LNCAP (cell line): ENCODE results near the gene CDK2AP2.

Experiments
- TF ChIP-seq, protein P1 (sequence below): fragments of 450-650 bp; IDR thresholded peaks from 2 replicates; pipeline ENCODE4 v1.5.1; 2017; ENCODE audit warnings: mild to moderate bottlenecking

CDK2AP2 gene

GRCh38 chr11:67466367-67466766 lies 41.6 kb downstream of the CDK2AP2 start:
- TF ChIP-seq, protein P1, sequence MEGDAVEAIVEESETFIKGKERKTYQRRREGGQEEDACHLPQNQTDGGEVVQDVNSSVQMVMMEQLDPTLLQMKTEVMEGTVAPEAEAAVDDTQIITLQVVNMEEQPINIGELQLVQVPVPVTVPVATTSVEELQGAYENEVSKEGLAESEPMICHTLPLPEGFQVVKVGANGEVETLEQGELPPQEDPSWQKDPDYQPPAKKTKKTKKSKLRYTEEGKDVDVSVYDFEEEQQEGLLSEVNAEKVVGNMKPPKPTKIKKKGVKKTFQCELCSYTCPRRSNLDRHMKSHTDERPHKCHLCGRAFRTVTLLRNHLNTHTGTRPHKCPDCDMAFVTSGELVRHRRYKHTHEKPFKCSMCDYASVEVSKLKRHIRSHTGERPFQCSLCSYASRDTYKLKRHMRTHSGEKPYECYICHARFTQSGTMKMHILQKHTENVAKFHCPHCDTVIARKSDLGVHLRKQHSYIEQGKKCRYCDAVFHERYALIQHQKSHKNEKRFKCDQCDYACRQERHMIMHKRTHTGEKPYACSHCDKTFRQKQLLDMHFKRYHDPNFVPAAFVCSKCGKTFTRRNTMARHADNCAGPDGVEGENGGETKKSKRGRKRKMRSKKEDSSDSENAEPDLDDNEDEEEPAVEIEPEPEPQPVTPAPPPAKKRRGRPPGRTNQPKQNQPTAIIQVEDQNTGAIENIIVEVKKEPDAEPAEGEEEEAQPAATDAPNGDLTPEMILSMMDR, result no peak

- TF ChIP-seq, protein P1, result no peak
Measured at GRCh38 chr11:67465189-67465510, 42.8 kb downstream of the CDK2AP2 start.

DNA sequence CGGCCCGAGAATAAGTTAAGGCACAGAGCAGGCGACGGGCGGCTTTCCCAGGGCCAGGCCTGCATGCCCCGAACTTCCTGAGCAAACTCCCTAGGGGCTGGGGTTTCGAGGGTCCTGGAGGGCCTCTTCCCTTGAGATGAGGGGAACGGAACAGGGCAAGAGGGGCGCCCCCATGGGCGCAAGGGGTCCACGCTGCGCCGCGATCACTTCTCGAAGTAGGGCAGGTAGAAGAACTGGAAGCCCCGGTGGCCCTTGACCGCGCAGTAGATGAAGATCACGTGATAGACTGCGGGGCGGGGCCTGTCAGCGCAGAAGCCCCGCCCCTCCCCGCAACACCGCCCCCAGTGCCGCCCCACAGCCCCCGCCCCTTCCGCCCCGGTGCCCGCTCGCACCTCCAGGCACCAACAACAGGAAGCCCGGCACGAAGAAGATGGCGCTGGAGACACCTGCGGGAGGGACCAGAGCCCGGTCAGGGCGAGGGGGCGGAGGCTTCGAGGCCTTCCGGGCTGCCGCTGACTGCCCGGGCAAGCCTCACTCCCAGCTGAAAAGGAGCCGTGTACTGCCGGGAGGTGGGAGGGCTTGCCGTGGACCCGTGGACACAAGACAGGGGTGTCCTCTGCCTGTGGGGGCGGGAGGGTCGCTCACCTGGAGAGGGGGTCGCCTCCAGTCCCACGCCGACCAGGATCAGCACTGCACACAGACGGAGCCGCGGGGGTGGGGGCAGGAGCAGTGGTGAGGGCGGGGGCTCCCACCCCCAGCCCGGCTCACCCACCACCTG lies 43.4 kb downstream of the CDK2AP2 start:
- TF ChIP-seq, protein P1, result no peak

GRCh38 chr11:67463680-67464410 lies 44.1 kb downstream of the CDK2AP2 start:
- TF ChIP-seq, protein P1, result no peak

- TF ChIP-seq, protein P1, result no peak
Measured at GRCh38 chr11:67463186-67463585, 44.8 kb downstream of the CDK2AP2 start.

DNA sequence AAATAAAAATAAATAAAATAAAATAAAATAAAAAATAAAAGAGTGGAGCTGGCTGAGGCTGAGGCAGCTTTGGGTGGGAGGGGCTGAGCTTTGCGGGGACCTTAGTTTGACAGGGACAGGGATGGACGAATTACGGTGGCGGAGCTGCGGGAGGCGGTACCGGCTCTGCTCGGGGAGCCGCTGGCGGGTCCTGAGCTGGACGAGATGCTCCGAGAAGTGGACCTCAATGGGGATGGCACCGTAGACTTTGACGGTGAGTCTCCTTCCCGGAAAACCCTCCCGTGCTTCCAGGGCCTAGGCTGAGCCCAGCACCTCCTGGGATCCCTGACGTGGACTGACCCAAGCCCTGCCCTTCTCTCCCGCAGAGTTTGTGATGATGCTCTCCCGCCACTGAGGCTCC lies 49.7 kb downstream of the CDK2AP2 start:
- TF ChIP-seq, protein P1, result no peak

DNA sequence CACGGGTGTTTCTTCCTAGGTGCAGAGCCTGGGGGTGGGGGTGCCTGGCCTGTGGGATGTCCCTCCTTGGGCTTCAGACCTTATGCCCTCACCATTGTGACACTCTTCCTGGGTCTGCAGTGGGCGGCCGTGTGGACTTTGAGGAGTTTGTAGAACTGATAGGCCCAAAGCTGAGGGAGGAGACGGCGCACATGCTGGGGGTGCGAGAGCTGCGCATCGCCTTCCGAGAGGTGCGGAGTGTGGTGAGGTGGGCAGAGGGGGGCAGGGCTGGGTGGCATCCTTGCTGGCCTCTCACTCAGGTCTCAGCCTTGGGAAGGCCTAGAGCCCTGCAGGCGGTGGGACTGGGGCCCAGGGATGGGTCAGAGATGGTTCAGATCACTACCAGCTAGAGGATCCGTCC lies 50.5 kb downstream of the CDK2AP2 start:
- TF ChIP-seq, protein P1, result no peak
